HG03159 (cell line): ENCODE data around the gene PRKAG2.

Experiments used
- ATAC-seq: cut with Tn5 transposase; IDR thresholded peaks from one replicate; pipeline ENCODE4 v1.9.1; 2021; ENCODE audit warnings: mild to moderate bottlenecking, moderate library complexity; ENCODE audit not compliant: unreplicated experiment

Gene PRKAG2

DNA sequence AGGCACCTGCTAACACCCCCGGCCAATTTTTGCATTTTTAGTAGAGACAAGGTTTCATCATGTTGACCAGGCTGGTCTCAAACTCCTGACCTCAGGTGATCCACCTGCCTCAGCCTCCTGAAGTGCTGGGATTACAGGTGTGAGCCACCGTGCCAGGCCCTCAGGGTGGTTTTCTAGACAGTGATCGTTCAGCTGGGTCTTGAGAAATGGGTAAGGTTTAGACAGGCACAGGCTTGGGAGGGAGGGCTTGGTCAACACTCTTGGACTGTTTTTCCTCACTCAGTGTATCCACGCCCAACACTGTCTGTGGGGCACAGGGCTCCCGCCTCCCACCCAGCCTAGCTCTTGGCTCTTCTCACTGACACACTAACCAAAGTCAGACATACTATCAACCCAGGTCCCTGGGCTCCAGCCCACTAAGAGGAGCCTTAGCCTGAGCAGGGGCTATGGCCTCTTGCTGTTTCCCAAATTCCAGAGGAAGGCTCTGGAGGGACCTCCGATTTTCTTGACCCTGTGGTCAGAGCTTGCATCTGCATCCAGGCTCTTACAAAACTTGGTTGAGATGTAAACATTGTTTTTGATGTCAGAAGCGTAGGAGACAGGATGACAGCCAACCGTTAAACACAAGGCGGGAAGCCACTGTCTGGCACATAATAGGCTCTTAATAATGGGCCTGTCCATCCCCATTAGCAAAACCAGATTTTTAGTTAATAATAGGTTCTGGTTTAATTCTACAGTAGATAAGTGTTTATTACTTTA, 143.9 kb downstream of the PRKAG2 start:
- ATAC-seq = no peak

DNA sequence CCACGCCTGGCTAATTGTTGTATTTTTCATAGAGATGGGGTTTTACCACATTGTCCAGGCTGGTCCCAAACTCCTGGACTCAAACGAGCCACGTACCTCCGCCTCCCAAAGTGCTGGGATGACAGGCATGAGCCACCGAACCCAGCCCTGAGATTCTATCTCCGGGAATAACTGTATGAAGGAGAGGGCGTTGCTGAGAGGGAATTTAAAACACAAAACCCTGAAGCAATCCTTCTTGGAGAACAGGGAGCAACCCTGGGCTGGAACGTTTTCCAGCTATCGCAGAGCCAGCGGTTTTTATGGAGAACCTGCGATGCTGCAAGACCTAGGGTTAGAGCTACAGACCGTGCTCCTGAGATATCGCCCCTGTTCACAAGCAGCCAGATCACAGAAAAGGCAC, 144.6 kb downstream of the PRKAG2 start:
- no peak for ATAC-seq

DNA sequence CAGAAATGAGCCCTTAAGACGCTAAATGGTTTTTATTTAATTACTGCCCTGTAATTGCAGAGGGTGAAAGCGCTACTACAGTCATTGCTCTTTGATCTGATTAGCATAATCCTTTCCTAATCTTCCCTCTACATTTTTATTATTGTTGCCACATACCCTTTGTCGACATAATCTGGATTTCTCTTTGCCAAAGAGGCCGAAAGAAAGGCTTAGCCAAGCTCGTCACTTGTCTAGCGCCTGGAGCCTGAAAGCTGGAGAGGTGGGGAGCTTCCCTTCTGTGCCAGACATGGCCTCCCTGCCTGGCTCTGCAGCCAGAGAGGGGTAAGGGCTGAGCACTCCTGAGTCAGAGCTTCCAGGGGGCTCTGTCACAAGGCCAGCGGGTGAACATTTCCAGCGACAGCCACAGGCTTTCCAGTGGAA, 145.9 kb downstream of the PRKAG2 start:
- no peak for ATAC-seq

DNA sequence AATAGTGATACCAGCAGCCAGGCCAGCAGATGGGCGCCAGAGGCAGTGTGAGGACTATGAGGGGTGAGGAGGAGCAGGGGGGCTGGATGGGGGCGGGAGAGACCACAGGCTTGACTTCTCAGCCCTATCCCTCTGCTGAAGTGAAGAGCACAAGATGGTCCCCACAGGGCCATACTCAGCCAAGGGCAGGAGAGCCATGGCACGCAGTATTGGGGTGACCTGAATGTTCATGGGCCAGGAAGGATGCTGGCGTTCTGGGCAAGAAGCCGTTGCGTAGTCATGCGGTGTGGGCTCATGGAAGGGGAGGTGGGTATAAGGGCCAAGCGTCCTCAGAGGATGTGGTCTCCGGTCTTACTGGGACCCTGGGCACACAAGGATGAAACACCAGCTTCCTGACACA, 146.3 kb downstream of the PRKAG2 start:
- ATAC-seq = no peak

DNA sequence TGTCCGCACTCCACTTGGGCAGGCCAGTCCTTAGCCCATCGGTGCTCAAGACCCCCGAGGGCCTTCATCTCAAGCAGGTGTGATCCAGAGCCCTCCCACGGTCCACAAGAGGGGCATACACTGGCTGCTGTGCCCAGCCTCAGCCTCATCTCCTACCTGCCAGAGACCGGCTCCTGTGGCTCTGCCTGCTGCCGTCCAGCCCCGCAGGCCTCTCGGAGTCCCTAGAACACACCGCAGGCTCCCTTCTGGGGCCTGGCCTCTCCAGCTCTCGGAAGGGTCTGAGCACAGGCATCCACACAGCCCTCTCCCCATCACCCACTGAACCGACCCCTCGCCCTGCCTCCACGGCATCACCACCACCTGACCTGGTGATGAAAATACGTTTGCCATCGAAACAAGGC, 147.4 kb downstream of the PRKAG2 start:
- no peak for ATAC-seq

DNA sequence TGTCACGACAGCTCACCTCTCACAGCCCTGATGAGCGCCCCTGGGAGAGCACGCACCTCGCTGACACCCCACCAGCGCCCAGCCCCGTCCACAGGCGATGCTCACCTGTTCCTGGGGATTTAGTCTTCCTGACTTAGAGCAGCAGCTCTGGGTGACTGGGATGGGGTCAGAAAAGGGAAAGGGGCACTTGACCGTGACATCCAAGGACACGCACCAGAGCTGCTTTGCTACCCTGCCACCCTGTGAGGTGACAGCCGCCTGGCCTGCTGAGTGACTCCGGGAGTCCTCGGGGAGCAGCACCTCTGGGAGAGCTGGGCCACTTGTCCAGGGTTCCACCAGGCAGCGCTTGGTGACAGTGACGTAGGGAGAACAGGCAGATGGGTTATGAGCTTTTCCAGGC, 148.2 kb downstream of the PRKAG2 start:
- no peak for ATAC-seq

DNA sequence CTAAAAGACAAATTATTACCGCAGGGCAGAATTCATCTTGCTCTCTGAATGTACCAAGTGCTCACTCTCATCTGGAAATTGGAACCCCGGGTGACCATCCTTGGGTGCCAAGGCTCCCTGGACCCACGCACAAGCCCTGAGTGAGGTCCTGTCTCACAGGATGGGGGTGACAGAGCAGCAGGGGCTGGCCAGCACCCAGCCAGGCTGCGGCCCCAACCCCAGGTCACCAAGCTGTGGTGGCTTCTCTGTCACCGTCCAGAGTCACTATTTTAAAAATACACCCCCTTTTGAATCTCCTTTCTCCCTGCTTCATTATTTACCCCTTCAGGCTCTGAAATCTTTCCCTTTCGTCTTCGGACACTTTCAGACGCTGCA, 148.6 kb downstream of the PRKAG2 start:
- no peak for ATAC-seq

DNA sequence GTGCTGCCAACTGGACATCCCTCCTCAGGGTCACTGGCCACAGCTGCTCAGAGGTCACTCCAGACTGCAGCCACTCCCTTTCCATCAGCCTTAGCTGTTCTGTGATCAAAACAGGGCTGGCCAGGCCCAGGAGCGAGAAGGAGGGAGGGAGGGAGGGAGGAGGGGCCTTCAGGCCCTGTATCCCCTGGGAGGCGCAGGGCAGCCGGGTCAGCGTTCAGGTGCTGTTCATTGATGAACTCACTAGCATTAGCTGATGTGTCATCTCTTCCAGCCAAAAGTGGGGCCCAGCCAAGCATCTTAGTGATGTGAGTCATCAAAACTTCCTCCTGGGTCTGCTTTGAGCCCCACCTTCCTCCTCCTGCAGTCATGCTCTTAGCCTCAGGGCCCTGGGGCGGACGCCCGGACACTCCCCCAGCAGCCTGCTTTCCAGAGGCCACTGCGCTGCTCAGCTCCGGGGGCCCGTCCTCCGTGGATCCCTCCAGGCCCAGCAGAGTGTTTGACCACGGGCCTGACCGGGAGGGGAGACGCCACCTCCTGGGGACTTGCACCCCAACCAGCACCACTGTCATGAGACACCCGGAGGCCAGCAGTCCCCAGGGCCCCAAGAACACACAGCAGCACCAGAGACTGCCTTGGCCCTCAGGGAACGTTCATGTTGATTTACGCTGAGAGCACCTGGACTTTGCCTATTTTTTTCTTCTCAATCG, 149.2 kb downstream of the PRKAG2 start:
- ATAC-seq = no peak

DNA sequence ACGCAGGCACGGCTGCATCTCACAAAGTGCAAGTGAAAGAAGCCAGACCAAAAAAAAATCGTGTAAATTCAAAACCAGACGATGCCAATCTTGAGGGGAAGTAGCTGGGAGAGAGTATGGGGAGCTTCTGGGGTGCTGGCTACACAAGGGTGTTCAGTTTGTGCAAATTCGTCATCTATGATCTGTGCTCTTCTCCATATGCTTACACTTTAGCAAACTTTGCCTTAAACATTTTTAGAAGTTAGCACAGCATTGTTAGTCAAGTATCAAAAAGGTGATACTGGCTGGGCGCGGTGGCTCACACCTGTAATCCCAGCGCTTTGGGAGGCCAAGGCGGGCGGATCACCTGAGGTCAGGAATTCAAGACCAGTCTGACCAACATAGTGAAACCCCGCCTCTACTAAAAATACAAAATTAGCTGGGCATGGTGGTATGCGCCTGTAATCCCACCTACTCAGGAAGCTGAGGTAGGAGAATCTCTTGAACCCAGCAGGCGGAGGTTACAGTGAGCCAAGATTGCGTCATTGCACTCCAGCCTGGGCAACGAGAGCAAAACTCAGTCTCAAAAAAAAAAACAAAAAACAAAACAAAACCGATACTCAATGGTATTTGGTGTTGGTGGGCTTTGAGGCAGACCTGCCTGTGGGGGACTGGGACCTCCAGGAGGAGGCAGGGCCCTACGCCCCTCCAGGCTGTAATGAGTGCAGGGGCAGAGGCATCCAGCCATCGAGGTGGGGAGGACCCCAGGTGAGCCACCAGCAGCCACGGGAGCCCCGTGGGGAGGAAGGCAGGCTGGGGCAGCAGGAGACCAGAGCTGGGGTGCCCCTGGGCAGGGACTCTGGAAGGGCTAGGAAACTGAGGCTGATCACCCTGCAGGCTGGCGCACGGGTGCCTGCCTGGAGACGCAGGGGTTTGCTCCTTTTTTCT, 150.0 kb downstream of the PRKAG2 start:
- no peak for ATAC-seq

DNA sequence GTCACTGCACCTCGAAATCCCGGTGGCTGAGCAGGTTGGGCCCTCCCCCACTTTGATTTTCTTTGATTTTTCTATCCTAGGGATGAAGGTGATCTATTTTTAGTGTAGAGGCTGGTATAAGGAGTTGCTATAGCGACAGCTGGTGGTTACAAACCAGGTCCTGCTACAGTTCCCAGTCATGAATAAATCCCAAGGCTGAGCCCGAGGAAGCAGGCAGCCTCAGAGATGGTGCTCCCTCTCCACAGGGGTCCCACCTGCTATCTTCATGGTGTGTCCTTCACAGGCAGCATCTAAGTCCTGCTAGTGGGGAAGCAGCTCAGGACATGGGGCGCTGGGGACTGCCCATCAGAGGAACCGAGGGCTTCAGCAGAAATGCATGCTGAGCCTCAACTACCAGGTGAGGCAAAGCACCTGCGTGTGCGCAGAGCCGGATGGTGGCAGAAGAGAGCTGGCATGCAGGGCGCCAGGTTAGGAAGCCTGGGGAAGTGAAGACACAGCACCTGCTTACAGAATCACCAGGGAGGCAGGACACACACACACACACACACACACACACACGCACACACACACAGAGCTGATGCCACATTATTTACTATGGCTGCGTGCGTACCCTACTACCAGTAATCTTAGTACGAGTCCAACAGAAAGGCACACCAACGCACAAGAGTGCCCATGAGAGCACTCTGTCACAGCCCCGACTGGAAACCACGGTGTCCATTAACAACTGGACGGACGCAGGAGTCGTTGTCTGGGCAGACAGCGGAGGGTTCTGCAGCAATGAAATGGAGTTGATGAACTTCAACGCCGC, 150.9 kb downstream of the PRKAG2 start:
- no peak for ATAC-seq

DNA sequence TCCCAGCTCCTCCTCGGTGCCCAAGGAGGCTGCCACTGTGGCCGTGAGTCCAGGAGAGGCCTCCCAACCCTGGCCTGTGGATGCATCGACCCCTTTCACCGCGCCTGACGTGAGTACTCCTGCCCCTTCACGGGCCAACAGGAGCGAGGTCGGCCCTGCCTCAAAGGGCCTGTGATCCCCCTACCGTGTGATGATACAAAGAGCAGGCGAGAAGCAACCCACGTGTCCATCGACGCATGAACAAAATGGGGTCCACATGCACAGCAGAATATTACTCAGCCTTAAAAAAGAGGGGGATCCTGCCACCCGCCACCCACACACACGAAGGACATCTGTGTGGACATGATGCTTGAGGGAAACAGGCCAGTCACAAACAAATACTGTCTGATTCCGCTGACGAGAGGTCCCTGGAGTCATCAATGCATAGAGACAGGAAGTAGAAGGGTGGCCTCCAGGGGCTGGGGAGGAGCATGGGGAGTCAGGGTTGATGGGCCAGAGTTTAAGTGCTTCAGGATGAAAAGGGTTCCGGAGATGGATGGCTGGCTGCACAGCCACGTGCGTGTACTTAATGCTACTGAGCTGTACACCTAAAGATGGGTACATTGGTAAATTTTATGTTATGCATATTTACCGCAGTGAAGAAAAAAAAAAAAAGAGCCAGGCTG, 151.9 kb downstream of the PRKAG2 start:
- ATAC-seq = no peak

DNA sequence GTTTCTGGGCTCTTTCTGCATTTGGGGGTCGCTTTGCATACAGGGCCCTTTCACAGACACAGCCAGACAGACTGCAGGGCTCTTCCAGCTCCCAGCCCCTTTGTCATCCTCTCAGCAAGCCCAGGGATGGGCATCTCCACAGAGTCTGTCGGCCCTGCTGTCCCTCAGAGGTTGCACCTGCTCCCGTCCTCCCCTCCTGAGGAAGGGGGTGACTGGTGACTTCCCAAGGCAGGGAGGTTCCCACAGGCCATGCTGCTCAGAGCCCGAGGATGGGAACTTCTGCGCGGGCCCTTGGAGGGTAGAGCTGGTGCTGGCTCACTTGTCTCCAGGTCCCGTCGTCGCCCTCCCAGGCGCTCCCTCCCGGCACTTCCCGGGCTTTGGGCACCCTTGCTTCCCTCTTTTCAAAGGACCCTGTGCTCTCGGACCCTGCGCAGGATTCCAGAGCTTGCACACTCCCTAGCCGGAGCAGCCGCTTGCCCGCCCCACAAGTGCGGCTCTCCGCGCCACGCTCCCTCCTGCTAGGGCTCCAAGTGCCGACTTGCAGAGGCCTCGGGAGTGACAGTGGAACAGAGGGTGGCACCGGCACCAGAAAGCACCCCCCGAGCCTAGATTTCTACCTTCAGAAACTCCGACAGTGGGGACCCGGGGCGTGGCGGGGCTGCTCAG, 152.5 kb downstream of the PRKAG2 start:
- no peak for ATAC-seq

DNA sequence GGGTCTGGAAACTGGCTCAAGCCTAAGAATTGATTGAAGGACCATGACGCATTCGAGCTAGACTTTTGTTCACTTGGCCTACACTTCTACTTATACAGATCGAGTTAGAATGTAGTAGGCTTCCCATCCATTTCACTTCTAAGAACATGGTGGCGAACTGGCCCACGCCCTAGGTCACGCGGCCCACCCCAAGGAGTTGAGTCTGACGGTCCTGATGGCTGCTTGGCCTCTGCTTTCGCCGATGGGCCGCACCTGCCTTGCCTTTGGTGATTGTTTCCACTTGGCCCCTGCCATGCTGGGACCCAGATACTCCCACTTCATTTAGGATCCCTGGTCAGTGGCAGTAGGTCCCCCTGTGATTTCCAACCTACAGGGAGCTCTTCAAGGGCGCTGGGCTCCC, 153.6 kb downstream of the PRKAG2 start:
- no peak for ATAC-seq

DNA sequence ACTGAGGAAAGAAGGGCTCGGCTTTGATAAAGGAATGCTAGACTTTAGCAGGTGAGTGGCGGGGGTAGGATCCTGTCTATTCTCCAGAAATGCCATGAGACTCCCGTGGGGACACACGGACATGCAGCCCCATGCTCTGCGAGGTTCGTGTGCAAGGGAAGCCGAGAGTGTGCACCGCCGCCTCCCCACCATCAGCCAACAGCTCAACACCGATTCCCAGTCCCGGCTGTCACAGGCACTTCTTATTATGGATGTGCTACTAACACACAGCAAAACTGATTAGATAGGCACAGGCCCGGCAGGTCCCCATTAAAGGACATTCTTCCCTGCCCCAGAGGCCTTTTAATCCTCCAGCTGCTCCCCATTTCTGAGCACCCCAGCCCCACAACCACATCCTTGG, 154.4 kb downstream of the PRKAG2 start:
- ATAC-seq = no peak

DNA sequence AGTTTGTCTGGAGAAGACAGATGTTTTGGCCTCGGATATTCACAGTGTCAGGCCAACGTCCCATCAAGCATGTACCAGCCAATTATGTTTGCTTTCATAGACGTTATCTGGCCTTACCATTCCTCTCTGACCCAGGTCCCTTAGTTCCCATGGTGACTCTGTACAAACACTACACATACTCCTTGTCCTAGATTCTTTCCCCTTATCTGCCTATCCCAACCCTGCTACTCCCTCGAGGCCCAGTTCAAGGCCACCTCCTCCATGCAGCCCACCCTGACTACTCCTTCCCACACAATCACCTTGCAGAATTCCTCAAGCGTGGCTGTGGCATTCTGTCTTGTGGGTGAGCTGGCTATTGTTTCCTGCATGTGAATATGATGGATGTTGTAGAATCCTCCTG, 155.2 kb downstream of the PRKAG2 start:
- ATAC-seq = no peak

DNA sequence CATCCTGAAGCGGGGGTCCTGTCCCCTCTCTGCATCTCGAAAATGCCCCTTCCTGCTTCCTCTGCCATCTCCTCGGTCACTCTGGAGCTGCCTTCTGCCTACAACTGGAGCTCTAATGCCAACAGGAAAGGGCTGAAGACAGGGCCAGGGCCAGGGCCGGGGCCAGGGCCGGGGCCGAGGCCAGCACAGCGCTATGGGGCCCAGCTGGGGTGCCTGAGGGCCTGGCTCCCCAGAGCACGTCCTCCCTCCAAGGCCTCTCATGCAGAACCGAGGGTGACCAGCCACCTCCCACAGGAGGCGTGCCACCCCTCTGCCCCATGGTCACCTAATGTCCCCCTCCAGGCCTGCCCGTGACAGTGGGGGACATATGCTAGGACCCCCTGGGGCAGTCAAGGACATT, 155.7 kb downstream of the PRKAG2 start:
- ATAC-seq = no peak

DNA sequence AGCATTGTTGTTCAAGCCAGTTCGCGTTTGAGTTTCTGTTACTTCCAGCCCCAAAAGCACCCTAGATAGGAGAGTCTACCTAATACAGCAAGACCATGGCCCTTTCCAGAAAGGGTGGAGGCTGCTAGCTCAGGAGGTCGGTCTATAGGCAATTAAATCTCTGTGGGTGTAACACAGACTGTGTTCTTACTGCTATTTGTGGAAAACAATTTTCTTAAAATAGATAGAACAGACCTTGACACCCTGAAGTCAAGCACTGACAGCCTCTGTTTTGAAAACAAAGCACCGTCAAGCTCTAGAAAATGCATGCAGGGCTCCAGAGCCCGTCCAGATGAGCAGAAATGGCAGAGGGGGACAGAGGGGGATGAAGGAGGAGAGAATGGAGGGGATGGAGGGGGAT, 156.6 kb downstream of the PRKAG2 start:
- ATAC-seq = no peak

DNA sequence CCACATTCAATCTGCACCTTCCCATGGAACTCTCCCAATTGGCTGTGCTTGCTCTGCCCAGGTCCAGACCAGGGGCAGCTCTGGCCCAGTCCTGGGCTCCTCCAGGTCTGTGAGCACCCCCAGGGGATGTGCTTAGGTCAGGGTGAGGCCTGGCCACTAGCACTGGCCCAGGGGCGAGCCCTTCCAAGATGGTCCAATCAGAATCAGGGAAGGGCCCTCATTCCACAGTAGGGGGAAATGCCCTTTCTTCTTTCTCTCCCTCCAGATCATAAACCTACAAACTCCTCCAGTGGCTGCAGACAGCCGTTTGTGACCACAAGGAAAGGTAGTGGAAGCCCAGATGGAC, 157.0 kb downstream of the PRKAG2 start:
- no peak for ATAC-seq

DNA sequence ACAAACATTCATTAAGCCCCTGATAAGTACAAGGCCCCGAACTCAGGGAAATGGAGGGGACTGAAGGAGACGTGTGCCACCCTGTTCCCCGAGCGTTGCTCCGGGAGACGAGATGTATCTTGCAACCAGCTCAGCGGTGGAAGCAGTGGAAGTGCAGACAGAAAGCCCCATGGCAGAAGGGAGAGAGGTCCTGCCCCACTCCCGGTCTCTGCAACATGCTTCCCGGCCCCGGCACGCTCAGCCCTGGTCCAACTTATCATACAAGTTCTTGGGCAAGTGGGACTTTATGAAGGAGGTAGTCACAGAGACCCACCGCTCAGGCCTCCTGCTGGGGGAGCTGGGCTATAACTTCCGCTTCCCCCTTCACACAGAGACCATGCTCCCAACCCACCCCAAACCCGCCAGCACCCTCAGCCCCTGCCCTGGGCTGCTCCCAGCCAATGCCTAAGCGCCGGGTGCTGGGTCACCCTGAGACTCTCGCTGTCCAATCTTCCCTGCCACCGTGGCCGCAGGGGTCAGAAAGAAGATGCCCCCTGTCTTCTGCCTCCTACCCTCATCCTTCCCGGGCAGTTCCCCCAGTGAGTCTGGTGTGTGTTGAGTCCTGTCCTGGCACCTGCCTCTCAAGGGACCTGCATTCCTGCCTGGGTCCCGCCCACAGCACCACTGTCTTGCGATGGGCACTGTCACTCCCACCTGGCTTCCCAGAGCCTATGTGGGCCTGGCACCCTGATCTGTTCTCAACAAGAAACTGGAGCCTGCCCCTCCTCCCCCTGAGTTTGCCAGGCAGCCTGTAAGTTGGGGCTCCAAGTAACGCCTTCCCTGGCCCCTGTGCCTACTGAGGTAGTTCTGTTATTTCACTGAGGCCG, 157.7 kb downstream of the PRKAG2 start:
- ATAC-seq = no peak
